IMR-90 (cell line): ENCODE results near the gene UBL7. TPM values are rescaled to one million over a fixed set of nuclear protein-coding genes. Genes with fewer than 3 reads are reported as not detected.

Source experiments
- ATAC-seq: fragments of 200-7000 bp; cut with Tn5 transposase; 2 replicates; pipeline ENCODE4 v1.9.1; 2020; ENCODE audit warnings: low read depth, mild to moderate bottlenecking, moderate library complexity
- BruUV-seq: library from RNA; stranded (reverse); fragments of 400-500 nt; replicated peaks from 2 replicates; lab custom pipeline; 2021; lab: Mats Ljungman, UMichigan
- CTCF ChIA-PET: fragments of 300-600 bp; formaldehyde crosslinking; extraction: SDS; loops from one replicate; lab custom pipeline; 2021; ENCODE audit warnings: antibody characterized with exemption; lab: Yijun Ruan, JAX
- POLR2A ChIA-PET: fragments of 300-600 bp; sonication (Branson Sonifier 250); formaldehyde crosslinking; loops from one replicate; lab custom pipeline; 2022; ENCODE audit warnings: antibody characterized with exemption; ENCODE audit not compliant: unreplicated experiment; lab: Charles Lee
- DNase-seq: peaks from one replicate; pipeline ENCODE4 v3.0.0; 2013
- H2AFZ ChIP-seq: replicated peaks from 2 replicates; pipeline ENCODE3; 2013; ENCODE audit warnings: low read length, mild to moderate bottlenecking; ENCODE audit not compliant: poor library complexity
- H2AK5ac ChIP-seq: 2 replicates; pipeline ENCODE4 v1.6.1; 2013; ENCODE audit warnings: low read depth, low read length, inconsistent platforms
- H2AK9ac ChIP-seq: replicated peaks from 2 replicates; pipeline ENCODE3; 2013; ENCODE audit warnings: mild to moderate bottlenecking, low read depth, low read length, moderate library complexity; ENCODE audit not compliant: poor library complexity
- H2BK120ac ChIP-seq: 2 replicates; pipeline ENCODE4 v1.6.1; 2013; ENCODE audit warnings: low read depth, low read length, inconsistent platforms
- H2BK15ac ChIP-seq: 3 replicates; pipeline ENCODE4 v1.6.1; 2013; ENCODE audit warnings: low read depth, low read length, inconsistent platforms
- H2BK20ac ChIP-seq: 2 replicates; pipeline ENCODE4 v1.6.1; 2013; ENCODE audit warnings: low read depth, mild to moderate bottlenecking, inconsistent platforms, low read length, moderate library complexity
- H2BK5ac ChIP-seq: 2 replicates; pipeline ENCODE4 v1.6.1; 2013; ENCODE audit warnings: mild to moderate bottlenecking, low read depth, low read length, inconsistent platforms; ENCODE audit not compliant: poor library complexity, severe bottlenecking
- H3K14ac ChIP-seq: replicated peaks from 2 replicates; pipeline ENCODE4 v1.6.1; 2013; ENCODE audit warnings: low read depth, low read length, inconsistent platforms
- H3K18ac ChIP-seq: 2 replicates; pipeline ENCODE4 v1.6.1; 2013; ENCODE audit warnings: low read depth, low read length, control low read depth
- H3K23ac ChIP-seq: 2 replicates; pipeline ENCODE4 v1.6.1; 2013; ENCODE audit warnings: low read depth, low read length, inconsistent platforms
- H3K27ac ChIP-seq: 2 replicates; pipeline ENCODE4 v1.5.1; 2013; ENCODE audit warnings: mild to moderate bottlenecking, control low read depth, low read length; ENCODE audit not compliant: insufficient read depth
- H3K27me3 ChIP-seq: 2 replicates; pipeline ENCODE4 v1.6.1; 2013; ENCODE audit warnings: low read length; ENCODE audit not compliant: control insufficient read depth, insufficient read depth
- H3K36me3 ChIP-seq: 2 replicates; pipeline ENCODE4 v1.6.1; 2013; ENCODE audit warnings: low read length, mixed read lengths; ENCODE audit not compliant: control insufficient read depth, insufficient read depth
- H3K4ac ChIP-seq: 2 replicates; pipeline ENCODE4 v1.6.1; 2013; ENCODE audit warnings: low read depth, low read length, inconsistent platforms
- H3K4me1 ChIP-seq: 2 replicates; pipeline ENCODE4 v1.6.1; 2013; ENCODE audit warnings: low read length, mixed read lengths; ENCODE audit not compliant: control insufficient read depth, insufficient read depth
- H3K4me2 ChIP-seq: 2 replicates; pipeline ENCODE4 v1.6.1; 2013; ENCODE audit warnings: low read depth, mild to moderate bottlenecking, control low read depth, low read length, moderate library complexity
- H3K4me3 ChIP-seq: 2 replicates; pipeline ENCODE4 v1.5.1; 2013; ENCODE audit warnings: low read depth, mild to moderate bottlenecking, control low read depth, low read length, moderate library complexity; ENCODE audit not compliant: insufficient read depth
- H3K56ac ChIP-seq: 2 replicates; pipeline ENCODE4 v1.6.1; 2013; ENCODE audit warnings: low read length, inconsistent platforms; ENCODE audit not compliant: insufficient read depth; ENCODE audit errors: extremely low read depth
- H3K79me1 ChIP-seq, 2 experiments: 2 replicates each; pipeline ENCODE4 v1.6.1; 2013; ENCODE audit warnings: low read length in 2 of 2, inconsistent platforms in 1 of 2, low read depth in 1 of 2
- H3K9ac ChIP-seq: 2 replicates; pipeline ENCODE4 v1.6.1; 2013; ENCODE audit warnings: low read depth, low read length, control low read depth
- H3K9me1 ChIP-seq: 2 replicates; pipeline ENCODE4 v1.6.1; 2013; ENCODE audit warnings: low read length, inconsistent platforms; ENCODE audit not compliant: insufficient read depth
- H3K9me3 ChIP-seq: 2 replicates; pipeline ENCODE4 v1.6.1; 2013; ENCODE audit warnings: low read length; ENCODE audit not compliant: control insufficient read depth, insufficient read depth
- H4K20me1 ChIP-seq: 2 replicates; pipeline ENCODE4 v1.6.1; 2013; ENCODE audit warnings: low read length, inconsistent platforms; ENCODE audit not compliant: insufficient read depth
- H4K5ac ChIP-seq: 2 replicates; pipeline ENCODE4 v1.6.1; 2013; ENCODE audit warnings: mild to moderate bottlenecking, low read depth, low read length, control low read depth
- H4K8ac ChIP-seq, 2 experiments: 2 replicates each; pipeline ENCODE4 v1.6.1; 2013; ENCODE audit warnings: low read depth in 2 of 2, low read length in 2 of 2, control low read depth in 1 of 2, inconsistent platforms in 1 of 2
- H4K91ac ChIP-seq: 2 replicates; pipeline ENCODE4 v1.6.1; 2013; ENCODE audit warnings: low read depth, low read length, inconsistent platforms; ENCODE audit not compliant: insufficient read depth
- BHLHE40 ChIP-seq: fragments of 150-350 bp; IDR thresholded peaks from 2 replicates; pipeline ENCODE4 v1.6.1; 2016; ENCODE audit warnings: mild to moderate bottlenecking, low read depth, low read length
- CEBPB ChIP-seq: IDR thresholded peaks from 2 replicates; pipeline ENCODE4 v1.6.1; 2012; ENCODE audit warnings: low read depth, low read length, improper control_type of control experiment
- CHD1 ChIP-seq: IDR thresholded peaks from 2 replicates; pipeline ENCODE4 v1.6.1; 2012; ENCODE audit warnings: low read depth, low read length, improper control_type of control experiment
- CTCF ChIP-seq: conservative IDR thresholded peaks from 2 replicates; pipeline ENCODE4 v1.5.1; 2012; ENCODE audit warnings: mild to moderate bottlenecking, low read depth, low read length, improper control_type of control experiment
- ELK1 ChIP-seq: fragments of 150-350 bp; IDR thresholded peaks from 2 replicates; pipeline ENCODE4 v1.6.1; 2016; ENCODE audit warnings: low read depth, mild to moderate bottlenecking, low read length, moderate library complexity, borderline replicate concordance
- FOS ChIP-seq: fragments of 150-350 bp; IDR thresholded peaks from 2 replicates; pipeline ENCODE4 v1.6.1; 2016; ENCODE audit warnings: low read depth, low read length
- MAFK ChIP-seq: IDR thresholded peaks from 2 replicates; pipeline ENCODE4 v1.6.1; 2012; ENCODE audit warnings: low read depth, low read length, improper control_type of control experiment
- MAZ ChIP-seq: IDR thresholded peaks from 2 replicates; pipeline ENCODE4 v1.6.1; 2012; ENCODE audit warnings: low read depth, mild to moderate bottlenecking, low read length, improper control_type of control experiment, moderate library complexity, borderline replicate concordance
- MXI1 ChIP-seq: IDR thresholded peaks from 2 replicates; pipeline ENCODE4 v1.6.1; 2012; ENCODE audit warnings: low read depth, mild to moderate bottlenecking, low read length, moderate library complexity, borderline replicate concordance
- NFE2L2 ChIP-seq: fragments of 150-350 bp; IDR thresholded peaks from 2 replicates; pipeline ENCODE4 v1.6.1; 2016; ENCODE audit warnings: low read depth, mild to moderate bottlenecking, low read length
- POLR2A ChIP-seq: IDR thresholded peaks from 2 replicates; pipeline ENCODE4 v1.6.1; 2012; ENCODE audit warnings: mild to moderate bottlenecking, low read depth, low read length
- RAD21 ChIP-seq: IDR thresholded peaks from 2 replicates; pipeline ENCODE4 v1.6.1; 2012; ENCODE audit warnings: low read length, improper control_type of control experiment
- RCOR1 ChIP-seq: IDR thresholded peaks from 2 replicates; pipeline ENCODE4 v1.6.1; 2012; ENCODE audit warnings: mild to moderate bottlenecking, low read length, improper control_type of control experiment; ENCODE audit not compliant: insufficient replicate concordance
- RFX5 ChIP-seq: IDR thresholded peaks from 2 replicates; pipeline ENCODE4 v1.8.0; 2012; ENCODE audit warnings: low read depth, mild to moderate bottlenecking, low read length, moderate library complexity
- SMC3 ChIP-seq: fragments of 150-350 bp; IDR thresholded peaks from 2 replicates; pipeline ENCODE4 v1.6.1; 2016; ENCODE audit warnings: low read depth, mild to moderate bottlenecking, antibody characterized with exemption, low read length, moderate library complexity
- USF2 ChIP-seq: fragments of 150-350 bp; IDR thresholded peaks from 2 replicates; pipeline ENCODE4 v1.6.1; 2017; ENCODE audit warnings: mild to moderate bottlenecking, antibody characterized with exemption, low read length, low read depth
- WGBS, 2 experiments: methylation state at CpG; one replicate each; pipeline versions ENCODE4 v1.1.5 to v1.1.7; 2013; ENCODE audit warnings: missing lambda C conversion rate in 2 of 2; ENCODE audit not compliant: insufficient read length in 1 of 2; ENCODE audit errors: extremely low coverage in 2 of 2; 5-methylcytosine and 5-hydroxymethylcytosine counted together
- dilution Hi-C: fragments of 300-500 bp; cut with HindIII; formaldehyde crosslinking; loops from one replicate; pipeline ENCODE4 v1.14.3; 2018; ENCODE audit warnings: low sequenced_read_pairs; ENCODE audit not compliant: unreplicated experiment
- in situ Hi-C: fragments of 300-500 bp; cut with MboI; formaldehyde crosslinking; loops from 3 replicates; pipeline ENCODE4 v1.14.3; 2019; ENCODE audit warnings: low sequenced_read_pairs, inconsistent platforms, mixed read lengths
- intact Hi-C: fragments of 100-400 bp; cut with micrococcal nuclease; formaldehyde crosslinking; loops from 2 replicates; pipeline ENCODE4 v1.10.0; 2022
- polyA plus RNA-seq, 3 experiments: library from polyadenylated mRNA; depleted of rRNA; stranded (reverse); fragments of >200 nt; gene quantifications; 2 replicates each; pipeline ENCODE4 v1.2.3, GENCODE V29; 2012; ENCODE audit warnings: low replicate concordance in 1 of 3
- total RNA-seq: library from RNA; depleted of rRNA; stranded (reverse); fragments of >200 nt; gene quantifications from 2 replicates; pipeline ENCODE4 v1.2.3, GENCODE V29; 2012

The UBL7 gene
- total and polyA plus RNA-seq, 2 of the 4 experiments (the other 2 are of a cell fraction) = 68.1 to 78.4 TPM

- Histone ChIP-seq H2BK15ac (peak overlapping the region; percentile 65; the same call in 2 of the 3 replicates), H2BK20ac (peak overlapping the region; percentile 92), H2BK5ac (peak overlapping the region; percentile 87), H3K27ac (peak overlapping the region; percentile 12; the same call in 1 of the 2 replicates), H4K8ac (peak overlapping the region; percentile 90 to 95; a peak in 3 of 4 replicates), H3K4me1 (peaks cover 22% of the 10 kb centered on the region), H4K20me1 (no peaks in the 10 kb centered on the region), H3K36me3 (peaks cover 5% of the 10 kb centered on the region; the same call in 1 of the 2 replicates), H3K9me1 (peaks cover 38% of the 10 kb centered on the region), H2AFZ (peak overlapping the region; percentile 56), H3K4me2 (no peak overlapping the region), H3K9ac (no peak overlapping the region), H3K18ac (no peak overlapping the region), H2AK5ac (peak overlapping the region; percentile 92), H3K14ac (peak overlapping the region; percentile 85), H3K4me3 (no peak overlapping the region), H2AK9ac (peak overlapping the region; percentile 98), H3K27me3 (no peaks in the 10 kb centered on the region), H3K79me1 (peaks cover 0 to 36% of the 10 kb centered on the region in 2 experiments; a peak in 2 of 4 replicates), H4K91ac (peak overlapping the region; percentile 99), H4K5ac (peak overlapping the region; percentile 12; the same call in 1 of the 2 replicates), H2BK120ac (peak overlapping the region; percentile 95), H3K56ac (no peak overlapping the region), H3K4ac (peak overlapping the region; percentile 96), H3K9me3 (no peaks in the 10 kb centered on the region), H3K23ac (peak overlapping the region; percentile 12; the same call in 1 of the 2 replicates)
- no peak for DNase-seq
- ChIA-PET CTCF (no interaction called here), POLR2A (no interaction called here)
- TF ChIP-seq MXI1 = no peak
- no peak for TF ChIP-seq ELK1
- TF ChIP-seq BHLHE40 = no peak
- TF ChIP-seq FOS = no peak
- no peak for TF ChIP-seq RCOR1
- TF ChIP-seq RAD21 = no peak
- no peak for TF ChIP-seq NFE2L2
- TF ChIP-seq MAFK = no peak
- no peak for TF ChIP-seq CTCF
- TF ChIP-seq SMC3 = no peak
- TF ChIP-seq POLR2A = no peak
- TF ChIP-seq USF2 = no peak
- TF ChIP-seq RFX5 = no peak
- no peak for TF ChIP-seq MAZ
- TF ChIP-seq CHD1 = no peak
- no peak for TF ChIP-seq CEBPB
- in situ Hi-C loops (no loop called here), dilution Hi-C loops (no loop called here), intact Hi-C loops (no loop called here)
- no TSS peak for BruUV-seq
- WGBS, 2 experiments = no CpG with 5 or more reads among the region's 2 CpGs
- ATAC-seq = no peak
These were observed 52.6 kb downstream of the UBL7 start for GRCh38 chr15:74408385-74408784.
